ENCODE data around the gene ACMSD.

The ACMSD gene

DNA sequence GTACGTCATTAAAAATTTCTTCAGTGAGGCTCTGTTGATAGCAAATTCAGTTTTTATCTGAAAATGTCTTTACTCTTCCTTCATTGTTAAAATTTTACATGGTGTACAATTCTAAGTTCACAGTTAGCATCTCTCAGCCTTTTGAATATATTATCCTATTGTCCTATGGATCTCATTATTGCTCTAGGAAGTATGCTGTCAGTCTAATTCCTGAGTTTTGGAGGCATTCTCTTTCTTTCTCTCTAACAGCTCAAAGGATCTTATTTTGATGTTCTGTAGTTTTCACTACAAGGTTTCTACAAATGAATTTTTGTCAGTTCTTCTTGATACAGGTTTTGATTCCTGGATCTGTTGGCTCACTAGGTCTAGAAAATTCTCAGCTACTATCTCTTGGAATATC, 2.9 kb upstream of the ACMSD start:
- DNase-seq (ENCODE audit: low read depth) = no peak
- H3K4me3 ChIP-seq (ENCODE audit: low read length) = no peak overlapping the region
- TF ChIP-seq CTCF (IDR thresholded peaks at IDR 0.05; ENCODE audit: insufficient read depth, low read depth, low read length, missing control alignments) = no peak

DNA sequence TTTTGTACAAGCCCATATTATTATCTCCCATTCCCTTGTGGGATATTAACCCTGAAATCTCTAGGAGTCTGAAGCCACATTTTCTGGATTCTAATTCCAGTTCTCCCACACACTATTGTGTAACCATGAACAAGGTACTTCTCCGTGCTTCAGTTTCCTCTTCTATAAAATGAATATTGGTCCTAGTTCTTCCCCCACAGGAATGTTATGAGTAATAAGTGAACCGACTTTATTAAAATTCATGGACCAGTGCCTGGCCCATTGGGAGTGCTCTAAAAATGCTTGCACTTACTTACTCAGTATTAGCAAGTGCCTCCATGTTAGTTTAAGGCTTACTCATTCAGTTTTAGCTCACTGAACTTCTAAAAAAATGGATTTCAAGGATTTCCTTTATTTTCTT, 1.4 kb upstream of the ACMSD start:
- H3K4me3 ChIP-seq (ENCODE audit: low read length) = no peak overlapping the region
- TF ChIP-seq CTCF (IDR thresholded peaks at IDR 0.05; ENCODE audit: insufficient read depth, low read depth, low read length, missing control alignments) = no peak
- peak; percentile 91 for DNase-seq (ENCODE audit: low read depth)

DNA sequence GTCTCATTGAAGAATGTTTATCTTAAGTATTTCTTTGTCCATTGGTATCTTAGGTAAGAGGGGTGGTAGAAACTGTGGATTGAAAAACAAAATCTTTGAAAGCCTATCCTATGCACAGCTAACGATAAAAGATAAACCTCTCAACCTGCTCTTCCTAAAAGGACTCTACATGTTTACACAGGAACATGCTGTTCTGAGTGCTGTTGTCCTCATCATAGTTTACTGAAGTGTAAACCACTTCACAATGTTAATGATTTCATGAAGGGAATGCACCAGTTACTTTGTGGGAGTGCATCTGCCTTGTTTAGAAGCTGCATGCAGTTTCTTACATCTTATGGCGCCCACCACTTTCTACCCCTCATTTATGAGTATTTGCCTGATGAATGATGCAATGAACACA, 1.2 kb downstream of the ACMSD start:
- no peak overlapping the region for H3K4me3 ChIP-seq (ENCODE audit: low read length)
- no peak for TF ChIP-seq CTCF (IDR thresholded peaks at IDR 0.05; ENCODE audit: insufficient read depth, low read depth, low read length, missing control alignments)
- DNase-seq (ENCODE audit: low read depth) = no peak

GRCh38 chr2:134842930-134843490, 4.6 kb downstream of the ACMSD start:
- DNase-seq (ENCODE audit: low read depth) = peak; percentile 70
- no peak overlapping the region for H3K4me3 ChIP-seq (ENCODE audit: low read length)
- no peak for TF ChIP-seq CTCF (IDR thresholded peaks at IDR 0.05; ENCODE audit: insufficient read depth, low read depth, low read length, missing control alignments)

DNA sequence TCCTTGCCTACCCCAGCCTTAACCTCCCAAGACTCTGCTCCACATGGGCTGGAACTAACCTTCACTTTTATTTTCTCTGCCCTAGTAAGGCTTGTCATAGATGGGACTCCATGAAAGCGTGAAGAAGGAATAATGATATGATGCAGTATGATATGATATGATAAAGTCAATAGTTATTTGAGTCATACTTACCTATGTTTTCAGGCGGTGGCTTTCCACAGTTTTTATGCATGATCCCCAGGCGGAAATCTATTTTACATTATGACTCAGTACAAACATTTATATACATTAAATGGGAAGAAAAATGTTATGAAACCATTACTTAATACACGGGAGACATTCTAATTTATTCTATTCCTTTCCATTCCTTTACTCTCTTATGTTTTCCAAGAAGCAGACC, 5.6 kb downstream of the ACMSD start:
- peak; percentile 76 for DNase-seq (ENCODE audit: low read depth)
- no peak overlapping the region for H3K4me3 ChIP-seq (ENCODE audit: low read length)
- TF ChIP-seq CTCF (IDR thresholded peaks at IDR 0.05; ENCODE audit: insufficient read depth, low read depth, low read length, missing control alignments) = no peak

GRCh38 chr2:134845028-134845427, 6.6 kb downstream of the ACMSD start:
- H3K4me3 ChIP-seq (ENCODE audit: low read length) = no peak overlapping the region
- TF ChIP-seq CTCF (IDR thresholded peaks at IDR 0.05; ENCODE audit: insufficient read depth, low read depth, low read length, missing control alignments) = no peak
- DNase-seq (ENCODE audit: low read depth) = no peak

- DNase-seq (ENCODE audit: low read depth) = peak; percentile 60
- TF ChIP-seq CTCF (IDR thresholded peaks at IDR 0.05; ENCODE audit: insufficient read depth, low read depth, low read length, missing control alignments) = no peak
These were observed 7.3 kb downstream of the ACMSD start for GRCh38 chr2:134845719-134846118.

More at GRCh38 chr2:134845719-134846118, 7.3 kb downstream of the ACMSD start:
- H3K4me3 ChIP-seq (ENCODE audit: low read length) = no peak overlapping the region
